Cardiac muscle cell (in vitro differentiated cells and primary cell): ENCODE results near the gene SPATA31A3. TPM values are rescaled to one million over a fixed set of nuclear protein-coding genes. Genes with fewer than 3 reads are reported as not detected.
"Not testable (repeated sequence)": the region's sequence is repeated elsewhere in the genome, so short reads cannot be mapped to it uniquely, and the experiment has no call there.

Experiments used
- DNase-seq, 2 donors: peaks; one replicate each; pipeline versions ENCODE4 v3.0.0 to v3.0.0-alpha.2; 2010 to 2017; ENCODE audit warnings: low read depth in 1 of 2, low spot score in 1 of 2
- H3K27ac ChIP-seq: fragments of 200-600 bp; sonication (generic); 2 replicates; pipeline ENCODE4 v1.5.1; 2016
- H3K27me3 ChIP-seq: fragments of 200-600 bp; sonication (generic); 2 replicates; pipeline ENCODE4 v1.6.0; 2016; ENCODE audit warnings: control low read depth
- H3K36me3 ChIP-seq: fragments of 200-600 bp; sonication (generic); 2 replicates; pipeline ENCODE4 v1.5.1; 2016; ENCODE audit warnings: control low read depth
- H3K4me1 ChIP-seq: fragments of 200-600 bp; sonication (generic); 2 replicates; pipeline ENCODE4 v1.8.1; 2017; ENCODE audit warnings: low read depth, mild to moderate bottlenecking, mixed run types
- H3K4me3 ChIP-seq: fragments of 200-600 bp; sonication (generic); 2 replicates; pipeline ENCODE4 v1.5.1; 2016; ENCODE audit warnings: mild to moderate bottlenecking
- H3K9me3 ChIP-seq: fragments of 200-600 bp; sonication (generic); 2 replicates; pipeline ENCODE4 v1.5.1; 2017; ENCODE audit warnings: low read depth, mild to moderate bottlenecking, control low read depth
- polyA plus RNA-seq: library from polyadenylated mRNA; unstranded; fragments of >200 nt; fragmentation: Nextera tagmentation; extraction: Ambion mirVana; gene quantifications from 2 replicates; pipeline ENCODE4 v1.2.1, GENCODE V29; 2016
- total RNA-seq: library from RNA; depleted of rRNA; stranded (reverse); fragments of >200 nt; gene quantifications from 2 replicates; pipeline ENCODE4 v1.2.3, GENCODE V29; 2016

The SPATA31A3 gene
- total RNA-seq (not detected in 2 replicates), polyA plus RNA-seq (not detected in 2 replicates)

DNA sequence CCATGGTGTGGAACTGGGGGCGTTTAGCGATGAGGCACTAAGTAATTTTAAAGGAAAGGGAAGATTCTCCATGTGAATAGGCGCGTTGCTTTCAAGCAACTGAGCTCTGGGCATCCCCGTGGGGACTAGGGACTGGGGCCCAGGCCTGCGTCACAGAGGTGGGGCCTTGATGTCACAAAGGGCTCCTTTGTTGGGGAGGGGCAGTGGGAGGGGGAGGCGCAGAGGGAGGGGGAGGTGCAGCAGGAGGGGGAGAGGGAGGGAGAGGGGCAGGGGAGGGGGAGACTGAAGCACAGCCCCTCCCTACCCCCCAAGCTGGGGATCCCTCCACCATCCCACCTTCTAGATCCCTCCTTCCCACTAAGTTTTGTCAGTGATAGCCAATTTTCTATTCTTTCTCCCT, at the start of gene SPATA31A3:
TSS of gene SPATA31A3 (minus strand) at position 101 of the 400 bp plus-strand sequence. CDS start at position 72, 29 bp downstream.
- not testable (repeated sequence) for DNase-seq, H3K4me3 ChIP-seq

DNA sequence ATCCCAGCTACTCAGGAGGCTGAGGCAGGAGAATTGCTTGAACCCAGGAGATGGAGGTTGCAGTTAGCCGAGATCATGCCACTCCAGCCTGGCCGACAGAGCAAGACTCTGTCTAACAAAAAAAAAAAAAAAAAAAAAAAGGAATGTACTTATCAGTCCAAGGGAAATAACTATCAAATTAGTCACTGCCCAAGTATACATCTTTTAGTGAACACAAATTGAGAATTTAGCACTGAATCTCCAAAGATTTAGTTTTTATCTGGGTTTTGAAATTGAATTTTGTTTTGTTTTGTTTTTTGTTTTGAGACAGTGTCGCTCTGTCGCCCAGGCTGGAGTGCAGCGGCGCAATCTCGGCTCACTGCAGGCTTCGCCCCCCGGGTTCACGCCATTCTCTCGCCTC, 39.8 kb downstream of the SPATA31A3 start:
- DNase-seq = peak in 1 of 2 donors; percentile 37
- not testable (repeated sequence) for H3K27me3 ChIP-seq, H3K4me3 ChIP-seq, H3K36me3 ChIP-seq, H3K9me3 ChIP-seq, H3K27ac ChIP-seq, H3K4me1 ChIP-seq

More for the DNA sequence above, at the start of gene SPATA31A3:
- H3K36me3 ChIP-seq, H3K4me1 ChIP-seq, H3K27ac ChIP-seq, H3K27me3 ChIP-seq, H3K9me3 ChIP-seq: not testable (repeated sequence)

DNA sequence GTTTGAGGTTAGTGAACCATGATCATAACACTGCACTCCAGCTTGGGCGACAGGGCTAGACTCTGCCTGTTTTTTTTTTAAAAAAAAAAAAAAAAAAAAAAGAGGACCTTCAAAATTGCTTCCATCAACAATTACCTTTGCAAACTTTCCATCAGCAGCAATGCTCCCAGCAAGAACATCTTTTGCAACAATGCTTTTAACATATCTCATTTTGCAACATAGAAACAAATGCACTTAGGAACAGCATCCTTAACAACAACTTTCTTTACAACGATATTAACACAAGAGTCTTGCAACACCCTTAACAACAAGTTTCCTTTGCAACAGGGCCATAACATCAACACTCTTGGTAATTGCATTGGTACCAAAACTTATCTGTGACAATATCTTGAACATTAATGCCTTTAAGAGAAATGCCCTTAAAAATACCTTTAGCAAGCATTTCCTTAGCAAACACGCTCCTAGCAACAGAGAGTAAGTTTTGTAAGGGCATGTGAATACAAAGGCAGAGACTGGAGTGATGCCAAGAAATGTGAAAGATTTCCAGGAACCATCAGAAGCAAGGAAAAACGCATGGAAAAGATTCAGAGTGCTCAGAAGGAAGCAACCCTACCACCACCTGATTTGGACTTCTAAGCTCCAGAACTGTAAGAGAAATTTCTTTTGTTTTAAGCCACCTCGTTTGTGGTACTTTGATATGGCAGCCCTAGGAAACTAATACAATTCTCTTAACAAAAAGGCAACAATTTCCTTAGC, 49.8 kb downstream of the SPATA31A3 start:
- H3K27ac ChIP-seq, H3K4me1 ChIP-seq, H3K36me3 ChIP-seq, H3K27me3 ChIP-seq, H3K9me3 ChIP-seq, H3K4me3 ChIP-seq: not testable (repeated sequence)
- DNase-seq = peak in 1 of 2 donors; percentile 76

DNA sequence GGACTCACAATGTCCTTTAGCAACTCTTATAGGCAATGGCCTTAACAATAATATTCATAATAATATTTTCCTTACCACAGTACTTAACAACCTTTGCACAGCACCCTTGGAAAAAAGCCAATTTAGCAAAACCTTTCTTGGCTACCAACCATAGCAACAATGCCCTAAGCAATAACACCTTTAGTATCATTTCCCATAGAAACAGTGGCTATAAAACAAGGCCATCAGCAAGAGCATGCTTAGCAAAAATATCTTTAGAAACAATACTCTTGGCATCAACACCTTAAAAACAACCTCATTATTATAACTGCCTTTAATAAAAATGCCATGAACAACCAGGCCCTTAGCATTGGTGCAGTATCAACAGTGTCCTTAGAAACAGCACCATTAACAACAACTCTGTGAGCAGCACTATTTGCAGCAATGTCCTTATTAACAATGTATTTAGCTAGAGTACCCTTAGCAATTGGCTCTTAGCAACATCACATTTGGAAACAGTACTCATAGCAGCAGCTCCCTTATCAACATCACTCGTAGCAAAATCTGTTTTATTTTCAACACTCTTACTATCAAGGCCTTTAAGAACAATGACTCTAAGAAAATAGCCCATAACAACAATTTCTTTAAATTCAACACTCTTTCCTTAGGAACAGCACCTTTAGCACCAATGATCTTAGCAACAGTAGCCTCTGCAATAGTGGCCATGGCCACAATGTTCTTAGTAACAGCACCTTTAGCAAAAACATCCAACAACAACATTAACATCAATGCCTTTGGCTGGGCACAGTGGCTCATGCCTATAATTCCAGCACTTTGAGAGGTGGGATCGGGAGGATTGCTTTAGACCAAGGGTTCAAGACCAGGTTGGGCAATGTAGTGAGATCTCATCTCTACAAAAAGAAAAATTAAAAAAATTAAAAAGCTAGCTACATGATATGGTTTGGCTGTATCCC, 52.2 kb downstream of the SPATA31A3 start:
- not testable (repeated sequence) for H3K9me3 ChIP-seq, H3K4me3 ChIP-seq, H3K36me3 ChIP-seq, H3K27me3 ChIP-seq, H3K4me1 ChIP-seq, H3K27ac ChIP-seq
- DNase-seq = peak in 1 of 2 donors; percentile 3

DNA sequence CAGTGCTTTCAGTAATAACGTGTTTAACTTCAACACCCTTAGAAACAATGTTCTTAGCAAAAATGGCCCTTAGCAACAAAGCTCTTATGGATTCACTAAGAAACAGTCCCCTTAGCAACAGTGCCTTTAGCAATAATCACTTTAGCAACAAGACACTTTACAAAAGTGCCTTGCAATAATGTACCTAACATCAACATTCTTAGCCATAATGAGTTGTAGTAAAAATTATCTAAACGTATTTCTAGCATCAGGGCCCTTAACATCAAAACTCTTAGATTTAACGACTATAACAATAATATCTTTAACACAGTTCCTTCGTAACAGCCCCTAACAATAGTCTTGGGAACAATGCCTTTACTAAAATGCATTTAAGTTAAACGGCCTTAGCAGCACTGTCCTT, 54.0 kb downstream of the SPATA31A3 start:
- H3K27me3 ChIP-seq, H3K27ac ChIP-seq, DNase-seq, H3K9me3 ChIP-seq, H3K4me1 ChIP-seq, H3K4me3 ChIP-seq, H3K36me3 ChIP-seq: not testable (repeated sequence)

DNA sequence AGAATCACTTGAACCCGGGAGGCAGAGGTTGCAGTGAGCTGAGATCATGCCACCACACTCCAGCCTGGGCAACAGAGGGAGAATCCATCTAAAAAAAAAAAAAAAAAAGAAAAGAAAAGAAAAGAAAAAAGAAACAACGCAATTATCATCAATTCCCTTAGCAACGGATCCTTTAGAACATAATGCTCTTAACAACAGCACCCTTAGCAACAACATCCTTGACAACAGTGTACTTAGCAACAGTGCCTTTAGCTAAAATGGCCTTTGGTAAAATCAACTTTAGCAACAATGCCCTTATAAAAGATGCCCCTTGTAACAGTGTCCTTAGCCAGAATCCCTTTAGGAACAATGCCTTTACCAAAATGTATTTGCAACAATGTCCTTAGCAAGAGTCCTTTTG, 54.7 kb downstream of the SPATA31A3 start:
- H3K36me3 ChIP-seq, H3K4me3 ChIP-seq, H3K4me1 ChIP-seq, DNase-seq, H3K9me3 ChIP-seq, H3K27me3 ChIP-seq, H3K27ac ChIP-seq: not testable (repeated sequence)

Other genes with a start within 250 kb of the SPATA31A3 start
- 4.9 and 5.6 TPM in 2 replicates for gene ZNF658, start 91.8 kb downstream of the SPATA31A3 start, total RNA-seq
- 2.3 and 5.8 TPM in 2 replicates for gene ZNF658, start 91.8 kb downstream of the SPATA31A3 start, polyA plus RNA-seq